Upper lobe of left lung (tissue), 6 donors: ENCODE data around the gene THEMIS. TPM values are rescaled to one million over a fixed set of nuclear protein-coding genes. Genes with fewer than 3 reads are reported as not detected.

Source experiments
- ATAC-seq, 2 donors: fragments of 200-7000 bp; cut with Tn5 transposase; one replicate each; pipeline ENCODE4 v1.9.1; 2022; ENCODE audit warnings: mild to moderate bottlenecking in 2 of 2, moderate library complexity in 2 of 2; ENCODE audit not compliant: low FRiP score in 2 of 2
- DNase-seq, 2 donors: peaks; one replicate each; pipeline ENCODE4 v3.0.0-alpha.2; 2019 to 2020
- H3K27ac ChIP-seq, 4 donors: fragments of 200-600 bp; sonication (generic); one replicate each; pipeline ENCODE4 v1.5.1; 2016 to 2019
- H3K27me3 ChIP-seq, 4 donors: fragments of 200-600 bp; sonication (generic); one replicate each; pipeline ENCODE4 v1.5.1; 2017 to 2019
- H3K36me3 ChIP-seq, 4 donors: fragments of 200-600 bp; sonication (generic); one replicate each; pipeline ENCODE4 v1.5.1; 2016 to 2019
- H3K4me1 ChIP-seq, 4 donors: fragments of 200-600 bp; sonication (generic); one replicate each; pipeline ENCODE4 v1.5.1; 2018 to 2019
- H3K4me3 ChIP-seq, 4 donors: fragments of 200-600 bp; sonication (generic); one replicate each; pipeline ENCODE4 v1.5.1; 2017 to 2019; ENCODE audit warnings: mild to moderate bottlenecking in 2 of 4, moderate library complexity in 1 of 4
- H3K9me3 ChIP-seq, 4 donors: fragments of 200-600 bp; sonication (generic); one replicate each; pipeline ENCODE4 v1.5.1; 2018 to 2019
- CTCF ChIP-seq, 6 experiments: fragments of 450-650 bp in 4 of 6; fragments of 200-600 bp in 2 of 6; sonication (generic) in 2 of 6; IDR thresholded peaks; one replicate each; pipeline ENCODE4 v1.5.1; 2016 to 2019; ENCODE audit warnings: antibody characterized with exemption in 6 of 6
- EP300 ChIP-seq, 4 donors: sonication (generic); formaldehyde crosslinking; IDR thresholded peaks; one replicate each; pipeline ENCODE4 v1.5.1; 2017; ENCODE audit warnings: antibody characterized with exemption in 4 of 4, control low read depth in 2 of 4
- POLR2A ChIP-seq, 4 donors: fragments of 450-650 bp; IDR thresholded peaks; one replicate each; pipeline ENCODE4 v1.5.1; 2016 to 2017; ENCODE audit warnings: antibody characterized with exemption in 4 of 4, mild to moderate bottlenecking in 2 of 4
- POLR2AphosphoS5 ChIP-seq, 2 donors: sonication (generic); formaldehyde crosslinking; IDR thresholded peaks; one replicate each; pipeline ENCODE4 v1.5.1; 2017; ENCODE audit warnings: antibody characterized with exemption in 2 of 2
- WGBS, 2 donors: methylation state at CpG; one replicate each; pipeline ENCODE4 v1.1.5; 2017 to 2018; 5-methylcytosine and 5-hydroxymethylcytosine counted together
- total RNA-seq, 6 donors: library from RNA; depleted of rRNA in 4 of 6; stranded (reverse); fragments of >200 nt in 4 of 6; gene quantifications; one replicate each; pipeline versions ENCODE4 v1.1.0 to v1.2.1, GENCODE V29; 2016 to 2021
- donor health status: DM: no; HTN: no; CAD: no; lungs with moderate emphysema.
- donor health status: DM: no; HTN: yes; CAD: no; lungs with severe emphysema.

Gene THEMIS
- total RNA-seq, 6 donors from 2014 or later = 1.5 to 7.8 (median 2.2) TPM

- 83 to 95% methylated on average over 2 of the region's 2 CpGs for WGBS, 2 donors
- ATAC-seq (no peak), DNase-seq (no peak)
- Histone ChIP-seq H3K9me3 (no peaks in the 10 kb centered on the region), H3K36me3 (no peaks in the 10 kb centered on the region), H3K27ac (no peak overlapping the region), H3K27me3 (no peaks in the 10 kb centered on the region), H3K4me1 (no peaks in the 10 kb centered on the region), H3K4me3 (no peak overlapping the region)
- no peak for TF ChIP-seq POLR2AphosphoS5 (IDR thresholded peaks at IDR 0.05)
- TF ChIP-seq CTCF (IDR thresholded peaks at IDR 0.05) = no peak
- TF ChIP-seq EP300 (IDR thresholded peaks at IDR 0.05) = no peak
- no peak for TF ChIP-seq POLR2A (IDR thresholded peaks at IDR 0.05)
Measured at GRCh38 chr6:127860723-127861122, 40.1 kb downstream of the THEMIS start.

GRCh38 chr6:127859956-127860355 is 40.9 kb downstream of the THEMIS start:
- ATAC-seq (no peak), DNase-seq (no peak)
- H3K27ac ChIP-seq = no peak overlapping the region
- no peaks in the 10 kb centered on the region for H3K36me3 ChIP-seq
- H3K9me3 ChIP-seq = no peaks in the 10 kb centered on the region
- TF ChIP-seq CTCF (IDR thresholded peaks at IDR 0.05) (no peak), POLR2AphosphoS5 (IDR thresholded peaks at IDR 0.05) (no peak), EP300 (IDR thresholded peaks at IDR 0.05) (no peak), POLR2A (IDR thresholded peaks at IDR 0.05) (no peak)
- H3K27me3 ChIP-seq = no peaks in the 10 kb centered on the region
- 83 to 85% methylated on average over 2 of the region's 2 CpGs for WGBS, 2 donors
- H3K4me3 ChIP-seq = no peak overlapping the region
- no peaks in the 10 kb centered on the region for H3K4me1 ChIP-seq

- no peaks in the 10 kb centered on the region for H3K36me3 ChIP-seq
- H3K9me3 ChIP-seq = no peaks in the 10 kb centered on the region
- DNase-seq (no peak), ATAC-seq (no peak)
- no peaks in the 10 kb centered on the region for H3K27me3 ChIP-seq
- TF ChIP-seq CTCF (IDR thresholded peaks at IDR 0.05) (no peak), POLR2A (IDR thresholded peaks at IDR 0.05) (no peak), POLR2AphosphoS5 (IDR thresholded peaks at IDR 0.05) (no peak), EP300 (IDR thresholded peaks at IDR 0.05) (no peak)
- no peak overlapping the region for H3K4me3 ChIP-seq
- no peaks in the 10 kb centered on the region for H3K4me1 ChIP-seq
- WGBS, 2 donors = 76% methylated on average over 4 of the region's 4 CpGs
- no peak overlapping the region for H3K27ac ChIP-seq
Measured at GRCh38 chr6:127858727-127859391, 42.0 kb downstream of the THEMIS start.

- 53 to 62% methylated on average over 1 of the region's 1 CpG for WGBS, 2 donors
- Histone ChIP-seq H3K4me3 (no peak overlapping the region), H3K27me3 (no peaks in the 10 kb centered on the region), H3K4me1 (no peaks in the 10 kb centered on the region), H3K36me3 (no peaks in the 10 kb centered on the region), H3K27ac (no peak overlapping the region), H3K9me3 (no peaks in the 10 kb centered on the region)
- ATAC-seq (no peak), DNase-seq (no peak)
- TF ChIP-seq POLR2A (IDR thresholded peaks at IDR 0.05) (no peak), CTCF (IDR thresholded peaks at IDR 0.05) (no peak), POLR2AphosphoS5 (IDR thresholded peaks at IDR 0.05) (no peak), EP300 (IDR thresholded peaks at IDR 0.05) (no peak)
Measured at GRCh38 chr6:127857051-127857637, 43.7 kb downstream of the THEMIS start.
